ENCODE measurements around the gene MACROD2.

DNA sequence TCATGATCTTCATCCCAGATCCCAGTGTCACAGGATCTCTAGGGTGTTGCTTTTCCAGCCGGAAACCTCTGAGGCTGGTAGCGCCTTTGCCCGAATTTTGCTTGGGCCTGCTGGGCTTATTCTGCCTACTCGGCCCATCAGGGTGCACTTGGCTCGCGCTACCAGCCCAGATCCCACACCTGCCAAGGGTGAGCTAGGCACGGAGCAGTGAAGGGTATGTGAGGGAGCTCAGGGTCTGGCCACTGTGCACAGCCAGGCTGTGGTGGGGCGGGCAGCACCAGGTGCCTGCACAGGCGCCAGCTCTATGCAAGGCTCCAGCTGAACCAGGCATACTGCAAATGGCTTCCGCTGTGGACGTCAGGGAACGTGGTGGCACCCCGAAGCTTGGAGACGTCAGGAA lies 1035.5 kb downstream of the MACROD2 start:
- TF ChIP-seq, protein P1, sequence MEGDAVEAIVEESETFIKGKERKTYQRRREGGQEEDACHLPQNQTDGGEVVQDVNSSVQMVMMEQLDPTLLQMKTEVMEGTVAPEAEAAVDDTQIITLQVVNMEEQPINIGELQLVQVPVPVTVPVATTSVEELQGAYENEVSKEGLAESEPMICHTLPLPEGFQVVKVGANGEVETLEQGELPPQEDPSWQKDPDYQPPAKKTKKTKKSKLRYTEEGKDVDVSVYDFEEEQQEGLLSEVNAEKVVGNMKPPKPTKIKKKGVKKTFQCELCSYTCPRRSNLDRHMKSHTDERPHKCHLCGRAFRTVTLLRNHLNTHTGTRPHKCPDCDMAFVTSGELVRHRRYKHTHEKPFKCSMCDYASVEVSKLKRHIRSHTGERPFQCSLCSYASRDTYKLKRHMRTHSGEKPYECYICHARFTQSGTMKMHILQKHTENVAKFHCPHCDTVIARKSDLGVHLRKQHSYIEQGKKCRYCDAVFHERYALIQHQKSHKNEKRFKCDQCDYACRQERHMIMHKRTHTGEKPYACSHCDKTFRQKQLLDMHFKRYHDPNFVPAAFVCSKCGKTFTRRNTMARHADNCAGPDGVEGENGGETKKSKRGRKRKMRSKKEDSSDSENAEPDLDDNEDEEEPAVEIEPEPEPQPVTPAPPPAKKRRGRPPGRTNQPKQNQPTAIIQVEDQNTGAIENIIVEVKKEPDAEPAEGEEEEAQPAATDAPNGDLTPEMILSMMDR (conservative IDR thresholded peaks at IDR 0.05; ENCODE audit: low read depth, low read length): no peak
- no peak for TF ChIP-seq FOS (IDR thresholded peaks at IDR 0.05; ENCODE audit: low read depth, low read length)
- TF ChIP-seq POLR2A (IDR thresholded peaks at IDR 0.05; ENCODE audit: low read depth, low read length): no peak
- no peak for TF ChIP-seq RFX5 (IDR thresholded peaks at IDR 0.05; ENCODE audit: low read depth, low read length)
- no peak for TF ChIP-seq USF2 (IDR thresholded peaks at IDR 0.05; ENCODE audit: low read depth, low read length)
- TF ChIP-seq RAD21 (IDR thresholded peaks at IDR 0.05; ENCODE audit: low read length): no peak
- TF ChIP-seq CEBPB (IDR thresholded peaks at IDR 0.05; ENCODE audit: low read depth, low read length): no peak
- no peak for TF ChIP-seq MAFK (IDR thresholded peaks at IDR 0.05; ENCODE audit: low read depth, low read length)
- TF ChIP-seq MXI1 (IDR thresholded peaks at IDR 0.05; ENCODE audit: borderline replicate concordance, low read depth, low read length): no peak
- no peak for TF ChIP-seq MAZ (IDR thresholded peaks at IDR 0.05; ENCODE audit: borderline replicate concordance, low read depth, low read length)
- TF ChIP-seq BHLHE40 (IDR thresholded peaks at IDR 0.05; ENCODE audit: low read depth, low read length): no peak

All from IMR-90 (cell line).